ENCODE measurements around the gene DCST1.

Gene DCST1

DNA sequence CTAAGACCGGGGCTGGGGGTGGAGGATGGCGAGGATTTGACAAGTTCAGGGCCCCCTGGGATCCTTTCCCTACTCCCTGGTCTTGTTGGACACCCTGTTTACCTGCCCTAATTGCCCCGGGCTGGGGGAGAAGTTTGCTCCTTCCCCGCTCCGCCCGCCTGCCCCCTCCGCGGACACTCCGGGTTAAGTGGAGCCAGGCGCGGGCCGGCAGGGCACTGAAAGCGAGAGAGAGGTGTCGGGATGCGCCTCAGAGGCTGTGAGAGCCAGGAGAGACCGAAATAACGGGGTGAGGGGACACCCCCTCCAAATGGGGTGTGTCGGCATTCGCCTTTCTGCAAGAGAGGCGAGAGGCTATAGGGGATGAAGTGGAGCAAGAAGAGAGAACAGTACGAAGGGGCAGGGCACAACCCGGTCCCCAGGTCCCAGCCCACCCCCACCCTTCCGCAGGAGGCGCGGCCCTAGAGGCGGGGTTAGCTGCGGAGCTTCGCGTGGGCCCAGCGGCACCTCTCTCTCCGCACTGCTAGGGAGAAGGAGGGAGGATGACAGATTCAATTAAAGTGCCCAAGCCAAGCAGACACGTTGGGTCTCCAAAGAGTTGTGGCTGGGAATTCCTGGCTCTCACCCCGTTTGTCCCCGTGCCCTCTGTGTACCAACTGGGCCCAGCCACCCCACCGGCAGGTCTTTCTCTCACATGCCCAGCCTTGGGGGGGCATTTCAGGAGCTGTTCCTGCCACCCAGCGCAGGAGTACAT is 48.9 kb downstream of the DCST1 start:
- no peak for ATAC-seq

DNA sequence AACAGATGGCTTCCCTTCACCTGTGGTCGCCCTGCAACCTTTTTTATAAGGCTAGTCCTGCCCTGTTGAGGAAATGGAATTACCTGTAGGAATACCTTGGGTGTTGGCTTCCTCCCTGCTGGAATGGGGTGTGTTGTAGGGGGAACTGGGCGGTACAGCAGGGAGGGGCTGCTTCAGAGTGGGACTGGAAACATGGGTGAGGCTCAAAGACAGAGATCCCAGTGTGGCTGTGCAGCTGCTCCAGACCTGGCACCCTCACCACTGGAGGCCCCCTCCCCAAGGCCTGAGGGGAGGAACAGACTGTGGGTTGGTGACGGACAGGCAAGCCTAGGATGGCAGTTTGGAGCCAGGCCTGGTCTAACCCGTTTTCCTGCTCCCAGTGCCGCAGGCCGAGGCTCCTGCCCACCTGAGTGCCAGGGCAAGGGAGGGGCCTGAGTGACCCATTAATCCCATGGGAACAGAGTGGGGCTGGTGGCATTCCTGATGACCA is 49.5 kb downstream of the DCST1 start:
- no peak for ATAC-seq
- no peak for TF ChIP-seq TCF4 (CRISPR knock-in tag; IDR thresholded peaks at IDR 0.05; ENCODE audit: borderline replicate concordance)
- TF ChIP-seq, protein P1, sequence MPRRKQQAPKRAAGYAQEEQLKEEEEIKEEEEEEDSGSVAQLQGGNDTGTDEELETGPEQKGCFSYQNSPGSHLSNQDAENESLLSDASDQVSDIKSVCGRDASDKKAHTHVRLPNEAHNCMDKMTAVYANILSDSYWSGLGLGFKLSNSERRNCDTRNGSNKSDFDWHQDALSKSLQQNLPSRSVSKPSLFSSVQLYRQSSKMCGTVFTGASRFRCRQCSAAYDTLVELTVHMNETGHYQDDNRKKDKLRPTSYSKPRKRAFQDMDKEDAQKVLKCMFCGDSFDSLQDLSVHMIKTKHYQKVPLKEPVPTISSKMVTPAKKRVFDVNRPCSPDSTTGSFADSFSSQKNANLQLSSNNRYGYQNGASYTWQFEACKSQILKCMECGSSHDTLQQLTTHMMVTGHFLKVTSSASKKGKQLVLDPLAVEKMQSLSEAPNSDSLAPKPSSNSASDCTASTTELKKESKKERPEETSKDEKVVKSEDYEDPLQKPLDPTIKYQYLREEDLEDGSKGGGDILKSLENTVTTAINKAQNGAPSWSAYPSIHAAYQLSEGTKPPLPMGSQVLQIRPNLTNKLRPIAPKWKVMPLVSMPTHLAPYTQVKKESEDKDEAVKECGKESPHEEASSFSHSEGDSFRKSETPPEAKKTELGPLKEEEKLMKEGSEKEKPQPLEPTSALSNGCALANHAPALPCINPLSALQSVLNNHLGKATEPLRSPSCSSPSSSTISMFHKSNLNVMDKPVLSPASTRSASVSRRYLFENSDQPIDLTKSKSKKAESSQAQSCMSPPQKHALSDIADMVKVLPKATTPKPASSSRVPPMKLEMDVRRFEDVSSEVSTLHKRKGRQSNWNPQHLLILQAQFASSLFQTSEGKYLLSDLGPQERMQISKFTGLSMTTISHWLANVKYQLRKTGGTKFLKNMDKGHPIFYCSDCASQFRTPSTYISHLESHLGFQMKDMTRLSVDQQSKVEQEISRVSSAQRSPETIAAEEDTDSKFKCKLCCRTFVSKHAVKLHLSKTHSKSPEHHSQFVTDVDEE (CRISPR knock-in tag; IDR thresholded peaks at IDR 0.05): no peak
- TF ChIP-seq, protein P2, sequence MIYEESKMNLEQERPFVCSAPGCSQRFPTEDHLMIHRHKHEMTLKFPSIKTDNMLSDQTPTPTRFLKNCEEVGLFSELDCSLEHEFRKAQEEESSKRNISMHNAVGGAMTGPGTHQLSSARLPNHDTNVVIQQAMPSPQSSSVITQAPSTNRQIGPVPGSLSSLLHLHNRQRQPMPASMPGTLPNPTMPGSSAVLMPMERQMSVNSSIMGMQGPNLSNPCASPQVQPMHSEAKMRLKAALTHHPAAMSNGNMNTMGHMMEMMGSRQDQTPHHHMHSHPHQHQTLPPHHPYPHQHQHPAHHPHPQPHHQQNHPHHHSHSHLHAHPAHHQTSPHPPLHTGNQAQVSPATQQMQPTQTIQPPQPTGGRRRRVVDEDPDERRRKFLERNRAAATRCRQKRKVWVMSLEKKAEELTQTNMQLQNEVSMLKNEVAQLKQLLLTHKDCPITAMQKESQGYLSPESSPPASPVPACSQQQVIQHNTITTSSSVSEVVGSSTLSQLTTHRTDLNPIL (CRISPR knock-in tag; IDR thresholded peaks at IDR 0.05; ENCODE audit: low read depth): no peak
- TF ChIP-seq, protein P3, sequence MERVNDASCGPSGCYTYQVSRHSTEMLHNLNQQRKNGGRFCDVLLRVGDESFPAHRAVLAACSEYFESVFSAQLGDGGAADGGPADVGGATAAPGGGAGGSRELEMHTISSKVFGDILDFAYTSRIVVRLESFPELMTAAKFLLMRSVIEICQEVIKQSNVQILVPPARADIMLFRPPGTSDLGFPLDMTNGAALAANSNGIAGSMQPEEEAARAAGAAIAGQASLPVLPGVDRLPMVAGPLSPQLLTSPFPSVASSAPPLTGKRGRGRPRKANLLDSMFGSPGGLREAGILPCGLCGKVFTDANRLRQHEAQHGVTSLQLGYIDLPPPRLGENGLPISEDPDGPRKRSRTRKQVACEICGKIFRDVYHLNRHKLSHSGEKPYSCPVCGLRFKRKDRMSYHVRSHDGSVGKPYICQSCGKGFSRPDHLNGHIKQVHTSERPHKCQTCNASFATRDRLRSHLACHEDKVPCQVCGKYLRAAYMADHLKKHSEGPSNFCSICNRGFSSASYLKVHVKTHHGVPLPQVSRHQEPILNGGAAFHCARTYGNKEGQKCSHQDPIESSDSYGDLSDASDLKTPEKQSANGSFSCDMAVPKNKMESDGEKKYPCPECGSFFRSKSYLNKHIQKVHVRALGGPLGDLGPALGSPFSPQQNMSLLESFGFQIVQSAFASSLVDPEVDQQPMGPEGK (CRISPR knock-in tag; IDR thresholded peaks at IDR 0.05; ENCODE audit: borderline replicate concordance): no peak
- no peak for TF ChIP-seq ZFP3 (CRISPR knock-in tag; IDR thresholded peaks at IDR 0.05)
- TF ChIP-seq ISL1 (CRISPR knock-in tag; IDR thresholded peaks at IDR 0.05): no peak
- no peak for TF ChIP-seq BACH2 (CRISPR knock-in tag; IDR thresholded peaks at IDR 0.05; ENCODE audit: borderline replicate concordance)
- TF ChIP-seq OSR1 (CRISPR knock-in tag; IDR thresholded peaks at IDR 0.05): no peak
- TF ChIP-seq GLIS3 (CRISPR knock-in tag; IDR thresholded peaks at IDR 0.05): no peak
- TF ChIP-seq PPARA (CRISPR knock-in tag; IDR thresholded peaks at IDR 0.05; ENCODE audit: borderline replicate concordance): no peak

More for the DNA sequence above, 48.9 kb downstream of the DCST1 start:
- no peak for TF ChIP-seq ZNF565 (CRISPR knock-in tag; conservative IDR thresholded peaks at IDR 0.05; ENCODE audit: low read depth)
- TF ChIP-seq ARNTL (CRISPR knock-in tag; IDR thresholded peaks at IDR 0.05; ENCODE audit: borderline replicate concordance, low read depth): no peak
- TF ChIP-seq ZFP3 (CRISPR knock-in tag; IDR thresholded peaks at IDR 0.05): no peak
- no peak for TF ChIP-seq ZNF70 (CRISPR knock-in tag; IDR thresholded peaks at IDR 0.05)
- no peak for TF ChIP-seq TCF4 (CRISPR knock-in tag; IDR thresholded peaks at IDR 0.05; ENCODE audit: borderline replicate concordance)
- no peak for TF ChIP-seq ZFP30 (CRISPR knock-in tag; IDR thresholded peaks at IDR 0.05)
- TF ChIP-seq, protein P3 (CRISPR knock-in tag; IDR thresholded peaks at IDR 0.05; ENCODE audit: borderline replicate concordance): no peak
- TF ChIP-seq SNAI2 (CRISPR knock-in tag; IDR thresholded peaks at IDR 0.05): no peak
- TF ChIP-seq, protein P4, sequence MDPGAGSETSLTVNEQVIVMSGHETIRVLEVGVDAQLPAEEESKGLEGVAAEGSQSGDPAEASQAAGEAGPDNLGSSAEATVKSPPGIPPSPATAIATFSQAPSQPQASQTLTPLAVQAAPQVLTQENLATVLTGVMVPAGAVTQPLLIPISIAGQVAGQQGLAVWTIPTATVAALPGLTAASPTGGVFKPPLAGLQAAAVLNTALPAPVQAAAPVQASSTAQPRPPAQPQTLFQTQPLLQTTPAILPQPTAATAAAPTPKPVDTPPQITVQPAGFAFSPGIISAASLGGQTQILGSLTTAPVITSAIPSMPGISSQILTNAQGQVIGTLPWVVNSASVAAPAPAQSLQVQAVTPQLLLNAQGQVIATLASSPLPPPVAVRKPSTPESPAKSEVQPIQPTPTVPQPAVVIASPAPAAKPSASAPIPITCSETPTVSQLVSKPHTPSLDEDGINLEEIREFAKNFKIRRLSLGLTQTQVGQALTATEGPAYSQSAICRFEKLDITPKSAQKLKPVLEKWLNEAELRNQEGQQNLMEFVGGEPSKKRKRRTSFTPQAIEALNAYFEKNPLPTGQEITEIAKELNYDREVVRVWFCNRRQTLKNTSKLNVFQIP (CRISPR knock-in tag; IDR thresholded peaks at IDR 0.05; ENCODE audit: borderline replicate concordance, low read depth): no peak
- TF ChIP-seq, protein P2 (CRISPR knock-in tag; IDR thresholded peaks at IDR 0.05; ENCODE audit: low read depth): no peak
- no peak for TF ChIP-seq ISL1 (CRISPR knock-in tag; IDR thresholded peaks at IDR 0.05)
- TF ChIP-seq, protein P1 (CRISPR knock-in tag; IDR thresholded peaks at IDR 0.05): no peak
- no peak for TF ChIP-seq CSDC2 (CRISPR knock-in tag; IDR thresholded peaks at IDR 0.05)
- TF ChIP-seq BACH2 (CRISPR knock-in tag; IDR thresholded peaks at IDR 0.05; ENCODE audit: borderline replicate concordance): no peak
- no peak for TF ChIP-seq ESRRG (CRISPR knock-in tag; IDR thresholded peaks at IDR 0.05)
- TF ChIP-seq PPARA (CRISPR knock-in tag; IDR thresholded peaks at IDR 0.05; ENCODE audit: borderline replicate concordance): no peak
- TF ChIP-seq RARB (CRISPR knock-in tag; IDR thresholded peaks at IDR 0.05): no peak
- no peak for TF ChIP-seq GLIS3 (CRISPR knock-in tag; IDR thresholded peaks at IDR 0.05)
- TF ChIP-seq, protein P5, sequence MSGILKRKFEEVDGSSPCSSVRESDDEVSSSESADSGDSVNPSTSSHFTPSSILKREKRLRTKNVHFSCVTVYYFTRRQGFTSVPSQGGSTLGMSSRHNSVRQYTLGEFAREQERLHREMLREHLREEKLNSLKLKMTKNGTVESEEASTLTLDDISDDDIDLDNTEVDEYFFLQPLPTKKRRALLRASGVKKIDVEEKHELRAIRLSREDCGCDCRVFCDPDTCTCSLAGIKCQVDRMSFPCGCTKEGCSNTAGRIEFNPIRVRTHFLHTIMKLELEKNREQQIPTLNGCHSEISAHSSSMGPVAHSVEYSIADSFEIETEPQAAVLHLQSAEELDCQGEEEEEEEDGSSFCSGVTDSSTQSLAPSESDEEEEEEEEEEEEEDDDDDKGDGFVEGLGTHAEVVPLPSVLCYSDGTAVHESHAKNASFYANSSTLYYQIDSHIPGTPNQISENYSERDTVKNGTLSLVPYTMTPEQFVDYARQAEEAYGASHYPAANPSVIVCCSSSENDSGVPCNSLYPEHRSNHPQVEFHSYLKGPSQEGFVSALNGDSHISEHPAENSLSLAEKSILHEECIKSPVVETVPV (CRISPR knock-in tag; IDR thresholded peaks at IDR 0.05): no peak
- no peak for TF ChIP-seq ZNF8 (CRISPR knock-in tag; IDR thresholded peaks at IDR 0.05)

Measured in SK-N-SH treated with all-trans-retinoic acid at 6 μM for 48 hours (cell line).